NCI-H2227 (cell line): Measurements from ENCODE around the gene HOXC4.

Experiments
- DNase-seq: peaks from one replicate; lab custom pipeline; 2025; ENCODE audit not compliant: unreplicated experiment; lab: John Stamatoyannopoulos, UW

The HOXC4 gene

DNA sequence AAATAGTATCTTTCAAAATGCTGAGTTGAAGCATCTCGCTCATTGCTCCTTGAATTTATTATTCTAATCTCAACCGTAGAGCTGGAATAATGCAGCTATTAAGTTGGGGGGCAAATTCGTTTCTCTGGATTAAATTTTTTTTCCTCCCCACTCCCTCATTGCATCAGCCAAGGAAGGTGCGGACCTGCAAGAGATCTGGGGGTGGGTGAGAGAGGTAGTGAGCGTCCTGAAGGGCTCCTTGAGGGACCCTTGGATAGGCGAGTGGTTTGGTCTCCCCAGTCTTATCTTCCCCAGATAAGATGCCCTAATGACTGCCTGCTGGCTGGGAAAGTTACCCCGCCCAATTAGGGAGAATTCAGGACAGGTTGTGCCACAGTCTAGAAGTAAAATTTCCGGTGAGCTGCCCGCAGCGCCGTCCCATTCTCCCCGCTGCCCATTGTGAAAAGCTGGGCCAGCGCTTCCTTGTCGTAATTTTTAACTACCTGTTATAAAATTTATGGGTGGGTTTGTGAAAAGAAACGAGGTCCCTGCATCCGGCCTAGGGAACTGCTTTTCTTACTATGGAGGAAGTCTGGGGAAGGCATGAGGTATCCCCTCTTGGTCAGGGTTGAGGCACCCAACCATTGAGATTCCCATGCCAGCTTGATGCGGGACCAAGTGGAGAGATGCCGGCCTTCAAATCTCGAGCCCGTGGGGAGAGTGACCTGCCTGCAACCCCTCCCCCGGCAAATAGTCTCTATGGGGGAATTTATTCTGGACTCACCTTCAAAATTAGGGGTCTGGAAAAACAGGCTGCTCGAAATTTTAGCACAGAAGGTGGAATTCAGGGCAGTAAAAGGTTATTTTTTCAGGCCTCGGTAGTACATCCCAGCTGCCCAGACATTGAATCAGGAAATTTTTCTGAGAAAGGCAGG is 38.4 kb upstream of the HOXC4 start:
- DNase-seq: peak; percentile 5

DNA sequence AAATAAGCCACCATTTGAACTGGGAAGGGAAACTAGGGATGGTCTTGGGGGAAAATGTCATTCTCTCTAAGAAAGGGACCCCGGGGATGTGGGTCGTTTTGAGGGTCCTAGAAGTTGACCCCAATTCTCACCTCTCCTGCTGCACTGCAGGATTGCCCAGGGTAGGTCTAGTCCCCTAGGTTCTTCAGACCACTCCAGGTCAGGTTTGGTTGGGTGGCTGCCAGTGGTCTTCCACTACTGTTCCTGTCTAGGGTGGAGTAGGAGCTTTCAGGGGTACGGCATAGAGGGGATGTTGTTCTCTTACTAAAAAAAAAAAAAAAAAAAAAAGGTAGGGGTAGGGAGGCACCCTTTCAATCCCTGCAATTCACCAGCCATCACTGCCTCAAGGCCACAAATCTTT is 37.6 kb upstream of the HOXC4 start:
- DNase-seq: no peak

- DNase-seq: peak; percentile 13
These were observed 37.1 kb upstream of the HOXC4 start for GRCh38 chr12:54016478-54016964.

DNA sequence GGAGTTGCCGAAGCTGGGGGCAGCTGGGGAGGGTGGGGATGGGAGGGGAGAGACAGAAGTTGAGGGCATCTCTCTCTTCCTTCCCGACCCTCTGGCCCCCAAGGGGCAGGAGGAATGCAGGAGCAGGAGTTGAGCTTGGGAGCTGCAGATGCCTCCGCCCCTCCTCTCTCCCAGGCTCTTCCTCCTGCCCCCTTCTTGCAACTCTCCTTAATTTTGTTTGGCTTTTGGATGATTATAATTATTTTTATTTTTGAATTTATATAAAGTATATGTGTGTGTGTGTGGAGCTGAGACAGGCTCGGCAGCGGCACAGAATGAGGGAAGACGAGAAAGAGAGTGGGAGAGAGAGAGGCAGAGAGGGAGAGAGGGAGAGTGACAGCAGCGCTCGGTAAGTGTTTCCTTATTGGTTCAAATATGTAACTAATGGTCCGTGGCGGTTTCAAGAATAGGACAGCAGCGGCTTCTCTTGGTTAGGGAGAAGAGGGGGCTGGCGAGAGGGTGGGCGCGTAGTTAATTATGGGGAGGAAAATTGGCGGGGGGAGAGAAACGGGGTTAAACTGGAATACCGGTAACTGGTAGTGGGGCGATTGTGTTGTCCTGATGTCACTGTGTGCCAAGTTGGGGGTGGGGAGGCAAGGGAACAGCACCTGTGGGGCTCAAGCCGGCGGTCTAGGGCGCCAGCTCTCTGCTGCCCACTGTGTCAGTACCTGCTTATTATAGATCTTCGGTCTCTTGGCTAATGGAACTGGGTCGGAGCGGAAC is 36.4 kb upstream of the HOXC4 start:
- DNase-seq: peak; percentile 46

DNA sequence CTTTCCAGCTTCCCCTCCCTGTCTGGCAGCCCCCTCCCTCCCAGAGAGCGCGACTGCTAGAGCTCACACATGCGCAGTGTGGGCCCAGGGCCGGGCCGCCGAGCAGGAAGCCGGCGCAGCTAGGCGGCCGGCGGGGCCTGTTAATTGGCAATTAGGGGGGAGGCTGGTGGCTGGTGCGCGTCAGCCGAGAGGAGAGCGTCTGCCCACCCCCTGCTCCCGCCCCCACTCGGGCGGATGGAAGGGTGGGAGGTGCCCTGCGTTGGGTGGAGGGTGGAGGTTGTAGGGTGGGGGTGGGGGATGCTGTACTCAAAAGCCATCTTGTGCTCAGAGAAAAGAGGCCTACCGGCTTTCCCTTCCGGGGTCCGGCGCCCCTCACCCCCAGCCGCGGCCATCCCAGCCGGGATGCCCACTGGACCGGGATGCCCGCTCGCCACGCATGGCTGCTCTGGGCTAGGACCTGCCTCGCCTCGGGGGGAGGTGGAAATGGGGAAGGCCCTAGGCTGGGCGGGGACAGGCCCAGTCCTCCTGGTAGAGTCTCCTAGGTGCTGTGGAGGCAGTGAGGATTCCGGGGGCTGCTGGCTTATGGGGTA is 35.7 kb upstream of the HOXC4 start:
- DNase-seq: peak; percentile 89

- DNase-seq: peak; percentile 47
These were observed 35.1 kb upstream of the HOXC4 start for GRCh38 chr12:54018468-54018984.

DNA sequence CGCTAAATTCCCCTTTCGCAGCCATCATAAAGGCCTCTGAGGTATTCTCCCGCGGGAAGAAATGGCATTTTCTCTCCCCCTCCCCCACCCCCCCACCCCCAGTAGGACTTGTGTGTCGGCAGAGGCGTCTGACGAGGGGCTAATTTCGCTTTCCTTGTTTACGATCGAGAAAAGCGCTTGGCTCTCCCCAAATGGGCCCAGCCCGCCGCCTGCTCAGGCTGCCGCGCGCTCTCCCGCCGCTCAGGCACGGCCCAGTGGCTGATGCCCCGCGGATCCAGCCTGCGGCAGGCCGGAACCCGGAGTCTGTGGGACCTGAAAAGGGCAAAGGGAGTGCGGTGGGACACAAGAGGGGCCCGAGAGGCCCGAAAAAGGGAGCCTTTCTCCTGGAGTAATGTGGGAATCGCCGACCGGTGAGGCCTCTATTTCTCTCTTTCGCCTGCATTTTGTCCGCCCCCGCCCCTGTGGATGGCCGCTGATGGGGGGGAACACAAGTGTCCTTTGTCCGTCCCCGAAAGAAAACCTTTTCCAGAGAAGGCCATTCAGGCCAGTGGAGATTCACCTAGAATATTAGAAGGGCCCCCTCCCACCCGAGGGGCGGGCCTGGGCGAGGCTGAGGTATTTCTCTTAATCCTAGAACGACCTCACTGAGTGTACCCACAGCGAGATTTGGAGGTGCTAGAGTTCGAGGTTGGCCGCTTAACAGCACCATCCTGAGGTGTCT is 34.4 kb upstream of the HOXC4 start:
- peak; percentile 47 for DNase-seq

DNA sequence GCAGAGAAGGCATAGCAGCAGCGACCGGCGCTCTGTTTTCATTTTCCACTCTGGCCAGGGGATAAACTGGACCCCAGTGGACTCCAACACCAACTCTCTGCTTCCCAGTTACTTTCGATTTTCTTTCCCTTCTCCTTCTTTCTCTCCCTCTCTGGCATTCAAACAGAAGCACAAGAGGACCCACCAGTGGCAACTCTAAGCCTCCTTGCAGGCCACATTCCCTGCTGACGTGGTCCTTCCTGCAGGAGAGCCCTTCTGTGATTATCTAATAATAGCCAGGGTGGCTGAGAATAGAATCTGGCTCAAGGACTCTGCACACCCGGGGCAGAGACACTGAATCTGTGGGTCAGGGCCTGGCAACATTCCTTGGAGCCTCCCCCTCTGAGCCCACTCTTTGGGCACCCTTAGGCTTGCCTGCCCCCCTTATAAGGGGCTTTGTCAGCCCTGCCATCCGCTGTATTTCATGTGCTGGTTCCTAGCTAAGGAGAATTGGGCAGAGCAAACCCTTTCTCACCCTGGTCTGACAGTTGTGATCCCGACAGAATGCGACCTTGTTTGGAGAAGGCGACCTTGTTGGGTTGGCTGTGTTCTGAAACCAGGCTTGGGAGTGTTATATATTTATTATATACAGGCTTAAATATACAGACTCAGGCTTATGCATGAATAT is 33.6 kb upstream of the HOXC4 start:
- peak; percentile 6 for DNase-seq

DNA sequence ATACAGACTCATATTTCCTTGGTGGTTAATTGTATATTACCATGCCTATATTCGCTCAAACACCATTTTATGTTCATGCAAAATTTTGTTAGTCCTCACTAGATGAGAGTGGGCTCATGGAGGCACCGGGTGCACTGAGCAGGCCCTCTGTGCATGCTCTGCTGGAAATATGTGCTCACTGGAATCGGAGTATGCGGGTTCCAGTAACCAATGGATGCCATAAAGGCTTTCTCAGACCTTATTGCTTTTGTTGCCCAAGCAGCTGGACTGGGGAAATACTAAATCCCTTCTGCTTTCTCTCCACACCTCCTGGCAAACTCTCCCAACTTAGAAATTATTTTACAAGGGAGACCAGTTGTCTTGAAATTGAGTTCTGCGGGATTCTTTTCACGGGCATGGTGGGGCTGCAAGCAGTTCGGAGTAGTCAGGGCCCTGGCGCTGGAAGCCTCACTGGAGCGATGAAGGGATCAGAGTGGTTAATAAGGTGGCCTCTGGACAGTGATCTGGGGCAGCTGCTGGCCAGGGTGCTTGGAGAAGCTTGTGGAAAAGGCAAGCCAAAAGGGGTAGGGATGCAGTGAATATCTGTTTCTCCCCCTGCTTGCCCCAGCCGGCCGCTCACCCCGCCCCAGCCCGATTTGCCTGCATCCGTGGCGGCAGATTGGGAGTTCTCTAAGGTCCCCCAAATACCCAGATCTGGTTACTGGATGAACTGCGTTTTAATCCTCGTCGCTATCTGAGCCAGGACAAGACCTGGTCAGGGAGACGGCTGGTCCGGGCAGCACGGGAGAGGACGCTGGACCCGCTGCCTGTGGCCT is 32.8 kb upstream of the HOXC4 start:
- no peak for DNase-seq

DNA sequence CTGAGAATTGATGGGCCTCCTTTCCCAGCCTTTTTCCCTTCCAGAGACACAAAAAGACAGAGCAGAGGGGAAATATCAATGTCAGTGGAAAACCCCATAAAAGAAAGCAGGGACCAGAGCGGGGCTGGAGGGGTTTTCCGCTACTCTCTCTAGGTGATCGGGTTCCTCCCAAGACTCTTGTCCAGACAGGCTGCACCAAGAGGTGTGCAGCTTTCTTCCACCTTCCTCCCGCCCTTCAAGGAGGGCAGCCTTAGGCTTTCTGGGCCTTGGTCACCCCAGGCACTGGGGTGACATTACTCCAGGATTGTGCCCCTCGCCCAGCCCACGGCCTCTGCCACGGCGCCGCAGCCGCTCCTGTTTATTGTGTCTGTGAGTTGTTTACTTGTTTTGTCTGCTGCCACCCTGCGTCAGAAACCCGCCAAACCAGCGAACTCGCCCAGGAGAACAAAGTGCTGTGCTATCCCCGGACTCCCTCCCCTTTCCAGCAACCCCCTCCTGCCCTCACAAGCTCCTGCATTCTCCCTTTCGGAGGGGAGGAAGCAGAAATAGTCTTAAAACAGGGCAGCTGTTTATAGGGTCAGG is 32.1 kb upstream of the HOXC4 start:
- peak; percentile 52 for DNase-seq

DNA sequence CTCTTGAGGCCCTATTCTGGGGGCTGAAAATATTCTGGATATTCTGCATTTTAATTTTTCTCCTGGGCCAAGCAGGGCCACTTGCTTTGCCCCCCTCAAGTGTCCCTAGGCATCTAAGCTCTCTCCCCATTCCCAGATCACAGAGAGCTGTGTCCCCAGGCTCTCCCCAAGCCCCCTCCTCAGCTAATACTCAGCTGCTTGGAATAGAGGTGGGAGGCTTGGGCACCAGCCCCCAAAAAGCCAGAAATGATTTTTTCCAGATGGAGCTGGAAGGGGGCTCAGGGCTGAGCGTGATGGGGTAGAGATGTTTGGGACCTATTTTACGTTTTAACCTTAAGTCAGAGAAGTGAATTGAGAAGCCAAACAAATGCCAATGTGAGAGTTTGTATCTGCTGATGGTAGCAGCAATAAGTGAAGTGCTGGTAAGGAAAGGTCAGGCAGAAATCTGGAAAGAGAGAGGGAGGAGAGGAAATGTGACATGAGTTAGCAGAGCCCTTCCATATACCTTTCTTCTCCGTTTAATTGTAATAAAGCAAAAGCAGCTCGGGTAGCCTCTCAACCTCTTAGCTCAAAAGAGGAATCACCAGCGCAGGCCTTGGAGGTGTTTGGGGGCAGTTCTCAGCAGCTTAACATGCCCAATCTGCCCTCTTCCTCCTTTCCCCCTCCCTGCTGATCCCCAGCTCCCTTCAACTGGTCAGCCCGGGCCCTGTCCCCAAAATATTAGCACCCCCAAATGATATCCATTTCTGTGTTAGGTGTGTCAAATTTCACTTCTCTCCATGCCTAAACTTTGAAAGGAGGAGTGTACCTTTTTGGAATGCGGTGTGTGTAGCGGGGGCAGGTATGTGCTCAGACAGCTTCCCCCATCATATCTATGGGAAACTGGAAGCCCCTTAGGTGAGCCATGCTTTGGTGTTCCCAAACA is 30.4 kb upstream of the HOXC4 start:
- DNase-seq: no peak

- no peak for DNase-seq
These were observed 29.5 kb upstream of the HOXC4 start for GRCh38 chr12:54024127-54024526.

DNA sequence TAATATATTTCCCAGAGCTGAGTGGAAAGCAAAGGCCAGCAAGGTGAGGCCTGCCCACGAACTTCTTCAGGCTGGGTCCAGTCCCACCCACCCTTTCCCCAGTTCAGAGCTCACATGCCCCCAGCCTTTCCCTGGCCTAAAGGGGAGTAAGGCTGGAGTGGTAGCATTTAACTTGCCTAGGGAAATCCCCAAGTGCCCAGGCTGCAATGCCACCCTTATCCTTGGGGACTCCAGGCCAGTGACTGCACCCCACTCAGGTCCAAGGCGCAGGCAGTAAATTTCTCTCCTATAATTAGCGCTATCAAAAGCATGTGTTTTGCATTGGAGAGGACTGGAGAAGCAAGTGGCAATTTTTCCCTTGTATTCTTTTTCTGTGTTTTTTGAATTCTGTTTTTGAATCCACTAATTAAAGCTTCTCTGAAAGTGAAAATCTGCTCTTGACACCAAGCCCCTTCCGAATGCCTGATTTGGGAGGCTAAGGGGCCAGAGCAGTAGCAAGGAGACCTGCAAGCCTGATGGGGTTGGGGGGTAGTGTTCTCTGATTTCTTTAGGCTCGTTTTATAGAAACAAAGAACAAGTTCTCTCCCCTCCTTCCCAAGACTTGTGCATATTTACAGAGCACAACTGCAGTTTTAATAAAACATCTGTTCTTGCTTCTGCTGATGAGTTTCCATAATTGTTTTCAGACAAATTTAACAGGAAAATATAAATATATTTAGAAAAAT is 28.9 kb upstream of the HOXC4 start:
- DNase-seq: no peak

GRCh38 chr12:54025499-54026405 is 27.9 kb upstream of the HOXC4 start:
- no peak for DNase-seq

- no peak for DNase-seq
These were observed 26.8 kb upstream of the HOXC4 start for GRCh38 chr12:54026640-54027441.

DNA sequence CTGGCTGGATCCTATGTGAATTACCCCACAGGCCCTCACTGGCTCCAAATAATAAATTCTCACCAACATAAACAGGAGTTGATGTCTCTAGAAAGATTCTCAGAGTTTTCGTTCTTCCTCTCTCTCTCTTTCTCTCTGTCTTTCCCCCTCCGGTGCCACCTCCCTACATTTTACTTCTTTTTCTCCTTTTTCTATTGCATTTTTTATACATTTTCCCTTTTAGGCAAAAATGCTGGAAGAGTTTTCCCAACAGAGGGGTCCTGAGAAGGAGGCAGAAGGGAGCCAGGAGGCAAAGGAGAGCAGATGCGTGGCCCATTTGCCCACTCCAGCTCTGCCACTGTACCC is 26.2 kb upstream of the HOXC4 start:
- DNase-seq: no peak
